Chondrocyte (in vitro differentiated cells): ENCODE measurements around the gene CHIC2. TPM values are rescaled to one million over a fixed set of nuclear protein-coding genes. Genes with fewer than 3 reads are reported as not detected.

ENCODE experiments used
- DNase-seq: peaks from one replicate; pipeline ENCODE4 v3.0.0; 2021; ENCODE audit warnings: mixed read lengths, low spot score
- H3K27ac Mint-ChIP-seq: one replicate; pipeline ENCODE4 v1.8.0; 2021; ENCODE audit warnings: mild to moderate bottlenecking, moderate library complexity, mixed read lengths; ENCODE audit not compliant: unreplicated experiment
- H3K27me3 Mint-ChIP-seq: 2 replicates; pipeline ENCODE4 v1.8.0; 2021; ENCODE audit warnings: low read depth, mixed read lengths
- H3K36me3 Mint-ChIP-seq: 2 replicates; pipeline ENCODE4 v1.8.0; 2021; ENCODE audit warnings: low read depth, mixed read lengths
- H3K4me1 Mint-ChIP-seq: 2 replicates; pipeline ENCODE4 v1.8.0; 2021; ENCODE audit warnings: low read depth, mild to moderate bottlenecking, mixed read lengths
- H3K4me3 Mint-ChIP-seq: one replicate; pipeline ENCODE4 v1.8.0; 2021; ENCODE audit warnings: mild to moderate bottlenecking, moderate library complexity, mixed read lengths; ENCODE audit not compliant: unreplicated experiment
- H3K9me3 Mint-ChIP-seq: 2 replicates; pipeline ENCODE4 v1.8.0; 2021; ENCODE audit warnings: low read depth, mixed read lengths
- CTCF ChIP-seq: fragments of 200-600 bp; sonication (generic); IDR thresholded peaks from 2 replicates; pipeline ENCODE4 v1.5.0; 2021; ENCODE audit warnings: antibody characterized with exemption, mild to moderate bottlenecking, moderate library complexity
- total RNA-seq: library from RNA; stranded (reverse); gene quantifications from 3 replicates; pipeline ENCODE4 v1.2.1, GENCODE V29; 2021

CHIC2 gene
- total RNA-seq, 1 donor from 2014 or later, result 38.5 TPM

- H3K4me3 Mint-ChIP-seq, result no peak overlapping the region
- no peak for DNase-seq
These were observed 72.6 kb downstream of the CHIC2 start for GRCh38 chr4:53991821-53992220.

GRCh38 chr4:53990641-53991040, 73.8 kb downstream of the CHIC2 start:
- Mint-ChIP-seq H3K27ac (no peak overlapping the region), H3K4me3 (no peak overlapping the region), H3K36me3 (peaks cover 4% of the 10 kb centered on the region), H3K27me3 (no peaks in the 10 kb centered on the region), H3K9me3 (no peaks in the 10 kb centered on the region), H3K4me1 (peaks cover 8% of the 10 kb centered on the region)
- DNase-seq, result no peak
- TF ChIP-seq CTCF, result no peak

More at GRCh38 chr4:53991821-53992220, 72.6 kb downstream of the CHIC2 start:
- no peak for TF ChIP-seq CTCF
- no peaks in the 10 kb centered on the region for H3K9me3 Mint-ChIP-seq
- H3K4me1 Mint-ChIP-seq, result peaks cover 8% of the 10 kb centered on the region
- H3K36me3 Mint-ChIP-seq, result peaks cover 4% of the 10 kb centered on the region
- H3K27me3 Mint-ChIP-seq, result no peaks in the 10 kb centered on the region
- H3K27ac Mint-ChIP-seq, result no peak overlapping the region

- TF ChIP-seq CTCF, result no peak
- H3K4me3 Mint-ChIP-seq, result no peak overlapping the region
- H3K4me1 Mint-ChIP-seq, result peaks cover 8% of the 10 kb centered on the region
- H3K27ac Mint-ChIP-seq, result no peak overlapping the region
- no peaks in the 10 kb centered on the region for H3K9me3 Mint-ChIP-seq
- DNase-seq, result no peak
- H3K36me3 Mint-ChIP-seq, result no peaks in the 10 kb centered on the region
- no peaks in the 10 kb centered on the region for H3K27me3 Mint-ChIP-seq
These were observed 76.6 kb downstream of the CHIC2 start for GRCh38 chr4:53987761-53988171.

- Mint-ChIP-seq H3K4me1 (peaks cover 8% of the 10 kb centered on the region), H3K4me3 (no peak overlapping the region), H3K9me3 (no peaks in the 10 kb centered on the region), H3K27me3 (no peaks in the 10 kb centered on the region), H3K36me3 (no peaks in the 10 kb centered on the region), H3K27ac (no peak overlapping the region)
- DNase-seq, result no peak
- no peak for TF ChIP-seq CTCF
These were observed 78.3 kb downstream of the CHIC2 start for GRCh38 chr4:53986062-53986461.

GRCh38 chr4:53981567-53981966, 82.8 kb downstream of the CHIC2 start:
- H3K27ac Mint-ChIP-seq, result no peak overlapping the region
- no peak for DNase-seq
- TF ChIP-seq CTCF, result no peak
- H3K27me3 Mint-ChIP-seq, result no peaks in the 10 kb centered on the region
- no peaks in the 10 kb centered on the region for H3K36me3 Mint-ChIP-seq
- no peaks in the 10 kb centered on the region for H3K9me3 Mint-ChIP-seq
- H3K4me3 Mint-ChIP-seq, result no peak overlapping the region
- H3K4me1 Mint-ChIP-seq, result no peaks in the 10 kb centered on the region
